Measurements from ENCODE around the gene DYNLT2. TPM values are rescaled to one million over a fixed set of nuclear protein-coding genes. Genes with fewer than 3 reads are reported as not detected.
A peak's percentile ranks its signal among the peaks of the same experiment; 100 is the strongest.

Gene DYNLT2
- total RNA-seq, 1 experiment from 2014 or later: 1.8 TPM

DNA sequence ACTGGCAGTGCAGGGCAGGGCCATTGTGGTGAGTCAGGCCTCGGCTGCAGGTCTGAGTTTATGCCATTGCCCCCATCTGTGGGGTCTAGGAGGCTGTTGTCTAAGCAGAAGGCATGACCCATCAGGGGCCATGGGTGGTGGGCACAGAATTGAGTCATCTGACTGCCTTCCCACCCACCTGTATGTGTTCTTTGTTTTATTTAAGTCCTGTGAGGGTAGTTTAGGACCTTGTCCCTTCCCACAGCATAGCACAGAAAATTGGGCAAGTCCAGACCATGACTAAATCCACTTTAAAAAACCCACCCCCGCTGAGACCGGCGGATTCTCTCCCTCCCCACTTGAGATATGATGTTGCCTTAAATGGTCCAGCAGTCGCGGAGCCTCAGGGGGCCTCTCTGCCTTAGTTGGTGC lies 40.4 kb upstream of the DYNLT2 start:
- H3K18ac ChIP-seq (ENCODE audit: insufficient read length, low read depth, low read length): no peak overlapping the region
- no peak overlapping the region for H3K56ac ChIP-seq (ENCODE audit: insufficient read length, low read depth, low read length)
- Mint-ChIP-seq H3K4me3 (no peak overlapping the region), H3K27ac (no peak overlapping the region), H3K36me3 (ENCODE audit: insufficient read depth in 1 of 3, low read depth in 3 of 3) (no peaks in the 10 kb centered on the region), H3K27me3 (ENCODE audit: low read depth) (peaks cover 45% of the 10 kb centered on the region), H3K9me3 (no peaks in the 10 kb centered on the region), H3K4me1 (peaks cover 20 to 23% of the 10 kb centered on the region in 2 experiments)
- H2BK12ac ChIP-seq (ENCODE audit: insufficient read length, low read depth, low read length): no peak overlapping the region
- no peaks in the 10 kb centered on the region for H3K9me3 ChIP-seq (ENCODE audit: control insufficient read depth, low read depth, low read length)
- no peak overlapping the region for H3T11ph ChIP-seq (ENCODE audit: low read length)
- DNase-seq: peak; percentile 8
- H3K14ac ChIP-seq (ENCODE audit: insufficient read depth, low read length): no peak overlapping the region
- H2BK120ac ChIP-seq (ENCODE audit: low read depth, low read length, poor library complexity, severe bottlenecking): no peak overlapping the region
- H3K79me1 ChIP-seq (ENCODE audit: insufficient read depth, low read depth, low read length, poor library complexity, severe bottlenecking): no peaks in the 10 kb centered on the region
- H4K8ac ChIP-seq (replicated peaks; ENCODE audit: insufficient read length, low read depth, low read length): no peak overlapping the region
- no peak overlapping the region for H3K9ac ChIP-seq (ENCODE audit: extremely low read depth, insufficient read length, low read length)
- H4K5ac ChIP-seq (ENCODE audit: insufficient read length, low read depth, low read length): no peak overlapping the region
- H3K27me3 ChIP-seq (ENCODE audit: insufficient read depth, low read length): peaks cover 3% of the 10 kb centered on the region; the same call in 1 of the 2 replicates
- H2BK20ac ChIP-seq (ENCODE audit: low read depth, low read length, poor library complexity, severe bottlenecking): no peak overlapping the region
- H2AK5ac ChIP-seq (ENCODE audit: insufficient read length, low read length): no peak overlapping the region
- no peaks in the 10 kb centered on the region for H4K20me1 ChIP-seq (ENCODE audit: control insufficient read depth, insufficient read depth, insufficient read length)
- no peak overlapping the region for H2BK5ac ChIP-seq (ENCODE audit: insufficient read length, low read length)
- H3K27ac ChIP-seq (ENCODE audit: insufficient read length, low read depth, low read length): no peak overlapping the region
- no peak overlapping the region for H2AFZ ChIP-seq (ENCODE audit: low read length)
- no peak overlapping the region for H2BK15ac ChIP-seq (ENCODE audit: low read depth, low read length)
- WGBS (ENCODE audit: extremely low coverage, insufficient read length, low lambda C conversion rate): no CpG with 5 or more reads among the region's 6 CpGs
- peaks cover 4% of the 10 kb centered on the region for H3K23me2 ChIP-seq (ENCODE audit: insufficient read length, low read depth, low read length, poor library complexity, severe bottlenecking)
- H3K4me1 ChIP-seq (ENCODE audit: insufficient read depth, low read length): no peaks in the 10 kb centered on the region
- no peak overlapping the region for H4K91ac ChIP-seq (ENCODE audit: insufficient read length, low read depth, low read length)
- H3K23ac ChIP-seq (ENCODE audit: insufficient read length, low read depth, low read length): no peak overlapping the region
- TF ChIP-seq CTCF (conservative IDR thresholded peaks at IDR 0.05): no peak
- no peaks in the 10 kb centered on the region for H3K79me2 ChIP-seq (ENCODE audit: insufficient read depth, low read length)
- H3K4ac ChIP-seq (ENCODE audit: low read depth, low read length): no peak overlapping the region
- no peak overlapping the region for H3K4me2 ChIP-seq (ENCODE audit: insufficient read depth, insufficient read length, low read length)
